ENCODE data around the gene PHLDB1.

GRCh38 chr11:118691926-118692830 lies 84.8 kb downstream of the PHLDB1 start:
- no peak for TF ChIP-seq CTCF (conservative IDR thresholded peaks at IDR 0.05; ENCODE audit: low read depth, low read length)
- TF ChIP-seq EZH2 (IDR thresholded peaks at IDR 0.05; ENCODE audit: borderline replicate concordance, low read depth, low read length, poor library complexity, severe bottlenecking): no peak

All from A673 (cell line).